ENCODE measurements around the gene SNAI3.

GRCh38 chr16:88640498-88641247, 45.6 kb downstream of the SNAI3 start:
- TF ChIP-seq, protein P1, sequence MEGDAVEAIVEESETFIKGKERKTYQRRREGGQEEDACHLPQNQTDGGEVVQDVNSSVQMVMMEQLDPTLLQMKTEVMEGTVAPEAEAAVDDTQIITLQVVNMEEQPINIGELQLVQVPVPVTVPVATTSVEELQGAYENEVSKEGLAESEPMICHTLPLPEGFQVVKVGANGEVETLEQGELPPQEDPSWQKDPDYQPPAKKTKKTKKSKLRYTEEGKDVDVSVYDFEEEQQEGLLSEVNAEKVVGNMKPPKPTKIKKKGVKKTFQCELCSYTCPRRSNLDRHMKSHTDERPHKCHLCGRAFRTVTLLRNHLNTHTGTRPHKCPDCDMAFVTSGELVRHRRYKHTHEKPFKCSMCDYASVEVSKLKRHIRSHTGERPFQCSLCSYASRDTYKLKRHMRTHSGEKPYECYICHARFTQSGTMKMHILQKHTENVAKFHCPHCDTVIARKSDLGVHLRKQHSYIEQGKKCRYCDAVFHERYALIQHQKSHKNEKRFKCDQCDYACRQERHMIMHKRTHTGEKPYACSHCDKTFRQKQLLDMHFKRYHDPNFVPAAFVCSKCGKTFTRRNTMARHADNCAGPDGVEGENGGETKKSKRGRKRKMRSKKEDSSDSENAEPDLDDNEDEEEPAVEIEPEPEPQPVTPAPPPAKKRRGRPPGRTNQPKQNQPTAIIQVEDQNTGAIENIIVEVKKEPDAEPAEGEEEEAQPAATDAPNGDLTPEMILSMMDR (IDR thresholded peaks at IDR 0.05), result no peak
- TF ChIP-seq TCF7L2 (IDR thresholded peaks at IDR 0.05; ENCODE audit: low read depth, low read length) (no peak), POLR2AphosphoS5 (IDR thresholded peaks at IDR 0.05; ENCODE audit: low read depth, low read length) (no peak), SIN3A (IDR thresholded peaks at IDR 0.05; ENCODE audit: borderline replicate concordance, insufficient read depth, low read depth, low read length) (no peak)
- TF ChIP-seq, protein P2, sequence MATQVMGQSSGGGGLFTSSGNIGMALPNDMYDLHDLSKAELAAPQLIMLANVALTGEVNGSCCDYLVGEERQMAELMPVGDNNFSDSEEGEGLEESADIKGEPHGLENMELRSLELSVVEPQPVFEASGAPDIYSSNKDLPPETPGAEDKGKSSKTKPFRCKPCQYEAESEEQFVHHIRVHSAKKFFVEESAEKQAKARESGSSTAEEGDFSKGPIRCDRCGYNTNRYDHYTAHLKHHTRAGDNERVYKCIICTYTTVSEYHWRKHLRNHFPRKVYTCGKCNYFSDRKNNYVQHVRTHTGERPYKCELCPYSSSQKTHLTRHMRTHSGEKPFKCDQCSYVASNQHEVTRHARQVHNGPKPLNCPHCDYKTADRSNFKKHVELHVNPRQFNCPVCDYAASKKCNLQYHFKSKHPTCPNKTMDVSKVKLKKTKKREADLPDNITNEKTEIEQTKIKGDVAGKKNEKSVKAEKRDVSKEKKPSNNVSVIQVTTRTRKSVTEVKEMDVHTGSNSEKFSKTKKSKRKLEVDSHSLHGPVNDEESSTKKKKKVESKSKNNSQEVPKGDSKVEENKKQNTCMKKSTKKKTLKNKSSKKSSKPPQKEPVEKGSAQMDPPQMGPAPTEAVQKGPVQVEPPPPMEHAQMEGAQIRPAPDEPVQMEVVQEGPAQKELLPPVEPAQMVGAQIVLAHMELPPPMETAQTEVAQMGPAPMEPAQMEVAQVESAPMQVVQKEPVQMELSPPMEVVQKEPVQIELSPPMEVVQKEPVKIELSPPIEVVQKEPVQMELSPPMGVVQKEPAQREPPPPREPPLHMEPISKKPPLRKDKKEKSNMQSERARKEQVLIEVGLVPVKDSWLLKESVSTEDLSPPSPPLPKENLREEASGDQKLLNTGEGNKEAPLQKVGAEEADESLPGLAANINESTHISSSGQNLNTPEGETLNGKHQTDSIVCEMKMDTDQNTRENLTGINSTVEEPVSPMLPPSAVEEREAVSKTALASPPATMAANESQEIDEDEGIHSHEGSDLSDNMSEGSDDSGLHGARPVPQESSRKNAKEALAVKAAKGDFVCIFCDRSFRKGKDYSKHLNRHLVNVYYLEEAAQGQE (IDR thresholded peaks at IDR 0.05; ENCODE audit: insufficient read depth in 1 of 2, low read depth in 2 of 2, low read length in 1 of 2), result no peak
